Anterior cingulate cortex (tissue), 58 donors: ENCODE data around the gene DOCK3.
"Not testable (repeated sequence)": the region's sequence is repeated elsewhere in the genome, so short reads cannot be mapped to it uniquely, and the experiment has no call there.

Experiments used
- DNase-seq, 58 donors: peaks; one replicate each; lab custom pipeline; 2025; lab: John Stamatoyannopoulos, UW

DOCK3 gene

GRCh38 chr3:51378065-51378464 lies 703.3 kb downstream of the DOCK3 start:
- DNase-seq: no peak

GRCh38 chr3:51378726-51379125 lies 704.0 kb downstream of the DOCK3 start:
- no peak for DNase-seq

GRCh38 chr3:51379301-51379700 lies 704.6 kb downstream of the DOCK3 start:
- DNase-seq: no peak

- no peak for DNase-seq
These were observed 705.2 kb downstream of the DOCK3 start for GRCh38 chr3:51379746-51380455.

GRCh38 chr3:51380601-51381332 lies 706.0 kb downstream of the DOCK3 start:
- DNase-seq: no peak

GRCh38 chr3:51381333-51381705 lies 706.6 kb downstream of the DOCK3 start:
- no peak for DNase-seq

- DNase-seq: no peak
These were observed 707.5 kb downstream of the DOCK3 start for GRCh38 chr3:51382076-51382745.

- no peak for DNase-seq
These were observed 708.3 kb downstream of the DOCK3 start for GRCh38 chr3:51382947-51383578.

GRCh38 chr3:51384055-51384725 lies 709.5 kb downstream of the DOCK3 start:
- peak in 10 of 58 donors; percentile 29 to 77 (median 64) for DNase-seq

- peak; percentile 84 to 99 (median 98) for DNase-seq
These were observed 710.2 kb downstream of the DOCK3 start, which contains the start of gene MANF for GRCh38 chr3:51384726-51385473. TSS of gene MANF (plus strand) at chr3:51385291. CDS start at chr3:51385343, 52 bp downstream.

- no peak for DNase-seq
These were observed 710.9 kb downstream of the DOCK3 start for GRCh38 chr3:51385621-51386091.

GRCh38 chr3:51386159-51386851 lies 711.6 kb downstream of the DOCK3 start:
- DNase-seq: no peak

- DNase-seq: no peak
These were observed 712.1 kb downstream of the DOCK3 start for GRCh38 chr3:51386852-51387229.

GRCh38 chr3:51387281-51387680 lies 712.6 kb downstream of the DOCK3 start:
- DNase-seq: not testable (repeated sequence)

- peak in 2 of 58 donors; percentile 20 to 25 for DNase-seq
These were observed 713.7 kb downstream of the DOCK3 start for GRCh38 chr3:51388286-51389029.

- DNase-seq: peak in 30 of 58 donors; percentile 10 to 54 (median 26)
These were observed 714.9 kb downstream of the DOCK3 start for GRCh38 chr3:51389423-51390183.
